SH-SY5Y (cell line): ENCODE data around the gene TUBB4B.

ENCODE experiments used
- GATA2 ChIP-seq: IDR thresholded peaks from 2 replicates; pipeline ENCODE4 v1.6.1; 2011; ENCODE audit warnings: mild to moderate bottlenecking, low read depth, low read length
- GATA3 ChIP-seq: IDR thresholded peaks from 2 replicates; pipeline ENCODE4 v1.6.1; 2011; ENCODE audit warnings: low read depth, mild to moderate bottlenecking, low read length, moderate library complexity

GRCh38 chr9:137223078-137223970, 17.8 kb upstream of the TUBB4B start:
- TF ChIP-seq GATA2, result no peak
- TF ChIP-seq GATA3, result no peak
